Nephron progenitor cell (in vitro differentiated cells): ENCODE data around the gene FRMD5.
A peak's percentile ranks its signal among the peaks of the same experiment; 100 is the strongest.
"Not testable (repeated sequence)": the region's sequence is repeated elsewhere in the genome, so short reads cannot be mapped to it uniquely, and the experiment has no call there.

Experiments
- DNase-seq: peaks from one replicate; pipeline ENCODE4 v3.0.0; 2021
- H3K27ac Mint-ChIP-seq: 2 replicates; pipeline ENCODE4 v1.8.0; 2021; ENCODE audit warnings: mild to moderate bottlenecking, moderate library complexity, mixed read lengths
- H3K27me3 Mint-ChIP-seq: 2 replicates; pipeline ENCODE4 v1.8.0; 2021; ENCODE audit warnings: mild to moderate bottlenecking, low read depth, mixed read lengths; ENCODE audit not compliant: poor library complexity
- H3K36me3 Mint-ChIP-seq: 2 replicates; pipeline ENCODE4 v1.8.0; 2021; ENCODE audit warnings: low read depth, mixed read lengths
- H3K4me1 Mint-ChIP-seq: 2 replicates; pipeline ENCODE4 v1.8.0; 2021; ENCODE audit warnings: mixed read lengths
- H3K4me3 Mint-ChIP-seq: 2 replicates; pipeline ENCODE4 v1.8.0; 2021; ENCODE audit warnings: mild to moderate bottlenecking, moderate library complexity, mixed read lengths
- H3K9me3 Mint-ChIP-seq: 2 replicates; pipeline ENCODE4 v1.8.0; 2021; ENCODE audit warnings: mild to moderate bottlenecking, moderate library complexity, mixed read lengths
- TF ChIP-seq, protein P1 (sequence below): fragments of 200-600 bp; sonication (generic); IDR thresholded peaks from 2 replicates; pipeline ENCODE4 v1.5.0; 2021; ENCODE audit warnings: antibody characterized with exemption

FRMD5 gene

GRCh38 chr15:43826029-43826507, 369.0 kb downstream of the FRMD5 start:
- Mint-ChIP-seq H3K9me3 (peaks cover 20% of the 10 kb centered on the region), H3K36me3 (peaks cover 39% of the 10 kb centered on the region), H3K4me1 (peaks cover 34% of the 10 kb centered on the region), H3K27ac (no peak overlapping the region), H3K4me3 (peak overlapping the region; percentile 79), H3K27me3 (peaks cover 5% of the 10 kb centered on the region)
- TF ChIP-seq, protein P1, sequence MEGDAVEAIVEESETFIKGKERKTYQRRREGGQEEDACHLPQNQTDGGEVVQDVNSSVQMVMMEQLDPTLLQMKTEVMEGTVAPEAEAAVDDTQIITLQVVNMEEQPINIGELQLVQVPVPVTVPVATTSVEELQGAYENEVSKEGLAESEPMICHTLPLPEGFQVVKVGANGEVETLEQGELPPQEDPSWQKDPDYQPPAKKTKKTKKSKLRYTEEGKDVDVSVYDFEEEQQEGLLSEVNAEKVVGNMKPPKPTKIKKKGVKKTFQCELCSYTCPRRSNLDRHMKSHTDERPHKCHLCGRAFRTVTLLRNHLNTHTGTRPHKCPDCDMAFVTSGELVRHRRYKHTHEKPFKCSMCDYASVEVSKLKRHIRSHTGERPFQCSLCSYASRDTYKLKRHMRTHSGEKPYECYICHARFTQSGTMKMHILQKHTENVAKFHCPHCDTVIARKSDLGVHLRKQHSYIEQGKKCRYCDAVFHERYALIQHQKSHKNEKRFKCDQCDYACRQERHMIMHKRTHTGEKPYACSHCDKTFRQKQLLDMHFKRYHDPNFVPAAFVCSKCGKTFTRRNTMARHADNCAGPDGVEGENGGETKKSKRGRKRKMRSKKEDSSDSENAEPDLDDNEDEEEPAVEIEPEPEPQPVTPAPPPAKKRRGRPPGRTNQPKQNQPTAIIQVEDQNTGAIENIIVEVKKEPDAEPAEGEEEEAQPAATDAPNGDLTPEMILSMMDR: no peak
- DNase-seq: no peak

GRCh38 chr15:43825305-43825704, 369.8 kb downstream of the FRMD5 start:
- peaks cover 20% of the 10 kb centered on the region for H3K9me3 Mint-ChIP-seq
- DNase-seq, H3K27me3 Mint-ChIP-seq, H3K27ac Mint-ChIP-seq: not testable (repeated sequence)
- peaks cover 43% of the 10 kb centered on the region for H3K36me3 Mint-ChIP-seq
- peaks cover 34% of the 10 kb centered on the region for H3K4me1 Mint-ChIP-seq
- H3K4me3 Mint-ChIP-seq: peak overlapping the region; percentile 25

- Mint-ChIP-seq H3K4me3 (peak within 1 kb of the TSS; percentile 94), H3K27me3 (peaks cover 5% of the 10 kb centered on the region)
Measured at GRCh38 chr15:43824302-43825246, 370.5 kb downstream of the FRMD5 start, which contains the start of gene MFAP1. MFAP1 (minus strand) TSS chr15:43824690; CDS start chr15:43824569, 121 bp downstream.

GRCh38 chr15:43821505-43821904, 373.6 kb downstream of the FRMD5 start:
- no peak overlapping the region for H3K27ac Mint-ChIP-seq
- H3K36me3 Mint-ChIP-seq: peaks cover 46% of the 10 kb centered on the region
- TF ChIP-seq, protein P1: no peak
- peaks cover 5% of the 10 kb centered on the region for H3K27me3 Mint-ChIP-seq
- peak overlapping the region; percentile 35 for H3K4me3 Mint-ChIP-seq
- H3K9me3 Mint-ChIP-seq: peaks cover 20% of the 10 kb centered on the region
- DNase-seq: no peak
- peaks cover 14% of the 10 kb centered on the region for H3K4me1 Mint-ChIP-seq

More at GRCh38 chr15:43824302-43825246, 370.5 kb downstream of the FRMD5 start, which contains the start of gene MFAP1:
- peaks cover 34% of the 10 kb centered on the region for H3K4me1 Mint-ChIP-seq
- peaks cover 43% of the 10 kb centered on the region for H3K36me3 Mint-ChIP-seq
- peak within 1 kb of the TSS; percentile 95 for H3K27ac Mint-ChIP-seq
- peak; percentile 74 for DNase-seq
- TF ChIP-seq, protein P1: no peak
- H3K9me3 Mint-ChIP-seq: peaks cover 20% of the 10 kb centered on the region
